Mesothelial cell of epicardium (in vitro differentiated cells): ENCODE data around the gene UBR1. TPM values are rescaled to one million over a fixed set of nuclear protein-coding genes. Genes with fewer than 3 reads are reported as not detected.
"Not testable (repeated sequence)": the region's sequence is repeated elsewhere in the genome, so short reads cannot be mapped to it uniquely, and the experiment has no call there.

ENCODE experiments used
- DNase-seq, 2 experiments: peaks; one replicate each; pipeline ENCODE4 v3.0.0; 2021; ENCODE audit warnings: low spot score in 2 of 2; ENCODE audit not compliant: unreplicated experiment in 2 of 2
- H3K27ac Mint-ChIP-seq: 2 replicates; pipeline ENCODE4 v1.8.0; 2021; ENCODE audit warnings: mixed read lengths
- H3K27me3 Mint-ChIP-seq: 2 replicates; pipeline ENCODE4 v1.8.0; 2021; ENCODE audit warnings: low read depth, mixed read lengths
- H3K36me3 Mint-ChIP-seq: 2 replicates; pipeline ENCODE4 v1.8.0; 2021; ENCODE audit warnings: mixed read lengths
- H3K4me1 Mint-ChIP-seq: 2 replicates; pipeline ENCODE4 v1.8.0; 2021; ENCODE audit warnings: mixed read lengths
- H3K4me3 Mint-ChIP-seq: 2 replicates; pipeline ENCODE4 v1.8.0; 2021; ENCODE audit warnings: mild to moderate bottlenecking, moderate library complexity, mixed read lengths
- H3K9me3 Mint-ChIP-seq: 2 replicates; pipeline ENCODE4 v1.8.0; 2021; ENCODE audit warnings: mixed read lengths
- CTCF ChIP-seq: fragments of 200-600 bp; sonication (generic); IDR thresholded peaks from one replicate; pipeline ENCODE4 v1.5.0; 2021; ENCODE audit warnings: antibody characterized with exemption; ENCODE audit not compliant: unreplicated experiment
- total RNA-seq: library from RNA; stranded (reverse); gene quantifications from 3 replicates; pipeline ENCODE4 v1.2.1, GENCODE V29; 2021

UBR1 gene
- total RNA-seq, 1 donor from 2014 or later: 36.4 TPM

DNA sequence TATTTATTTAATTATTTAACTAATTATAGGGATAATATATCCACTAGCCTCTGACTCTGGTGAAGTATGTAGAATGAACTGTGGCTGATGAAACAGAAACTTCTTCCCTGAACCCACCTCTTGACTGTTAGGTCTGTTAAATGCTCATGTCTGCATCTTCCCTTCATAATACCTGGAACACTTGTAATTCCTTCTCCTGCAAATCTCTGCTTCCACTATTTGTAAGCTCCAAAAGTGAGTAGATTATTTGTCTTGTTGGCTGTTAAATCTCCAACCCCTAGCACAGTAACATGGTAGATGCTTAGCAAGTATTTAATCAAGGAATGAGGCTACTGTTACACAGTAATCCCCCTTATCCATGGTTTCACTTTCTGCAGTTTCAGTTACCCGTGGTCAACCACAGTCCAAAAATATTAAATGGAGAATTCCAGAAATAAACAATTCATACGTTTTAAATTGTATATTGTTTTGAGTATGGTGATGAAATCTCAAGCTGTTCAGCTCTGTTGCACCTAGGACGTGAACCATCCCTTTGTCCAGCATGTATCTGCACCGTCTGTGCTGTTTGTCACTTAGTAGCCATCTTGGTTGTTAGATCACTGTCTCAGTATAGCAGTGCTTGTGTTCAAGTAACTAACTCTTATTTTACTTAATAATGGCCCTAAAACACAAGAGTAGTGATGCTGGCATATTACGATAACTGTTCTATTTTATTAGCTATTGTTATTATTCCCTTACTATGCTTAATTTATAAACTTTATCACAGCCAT, 190.9 kb downstream of the UBR1 start:
- DNase-seq: no peak
- Mint-ChIP-seq H3K4me1 (peaks cover 11% of the 10 kb centered on the region), H3K9me3 (no peaks in the 10 kb centered on the region), H3K27ac (no peak overlapping the region), H3K4me3 (no peak overlapping the region), H3K36me3 (no peaks in the 10 kb centered on the region), H3K27me3 (no peaks in the 10 kb centered on the region)
- TF ChIP-seq CTCF: no peak

DNA sequence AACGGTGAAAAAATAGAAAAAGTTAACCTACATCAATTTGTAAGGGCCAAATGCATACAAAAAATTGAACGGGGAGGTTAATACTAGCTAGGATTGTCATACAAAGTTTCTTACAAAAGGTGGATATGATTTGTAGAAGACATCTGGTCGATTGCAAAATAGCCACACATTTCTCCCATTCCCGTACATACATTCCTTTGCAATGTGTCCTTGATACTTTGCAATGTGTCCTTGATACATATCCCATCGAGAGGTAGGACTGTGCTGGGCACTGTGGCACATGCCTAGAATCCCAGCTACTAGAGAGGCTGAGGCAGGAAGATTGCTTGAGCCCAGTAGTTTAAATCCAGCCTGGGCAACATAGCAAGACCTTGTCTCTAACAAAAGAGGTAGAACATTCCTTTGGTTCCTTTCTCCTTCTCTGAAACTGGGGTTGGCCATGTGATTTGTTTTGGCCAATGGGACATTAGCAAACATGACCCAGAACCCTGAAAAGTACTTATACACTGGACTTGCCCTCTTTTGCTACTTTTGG, 194.7 kb downstream of the UBR1 start:
- Mint-ChIP-seq H3K9me3 (no peaks in the 10 kb centered on the region), H3K4me3 (no peak overlapping the region), H3K27ac (no peak overlapping the region), H3K27me3 (no peaks in the 10 kb centered on the region), H3K4me1 (no peaks in the 10 kb centered on the region), H3K36me3 (no peaks in the 10 kb centered on the region)
- TF ChIP-seq CTCF: no peak
- DNase-seq: no peak

GRCh38 chr15:42908538-42908937, 197.3 kb downstream of the UBR1 start:
- TF ChIP-seq CTCF: no peak
- no peaks in the 10 kb centered on the region for H3K9me3 Mint-ChIP-seq
- H3K27me3 Mint-ChIP-seq: no peaks in the 10 kb centered on the region

DNA sequence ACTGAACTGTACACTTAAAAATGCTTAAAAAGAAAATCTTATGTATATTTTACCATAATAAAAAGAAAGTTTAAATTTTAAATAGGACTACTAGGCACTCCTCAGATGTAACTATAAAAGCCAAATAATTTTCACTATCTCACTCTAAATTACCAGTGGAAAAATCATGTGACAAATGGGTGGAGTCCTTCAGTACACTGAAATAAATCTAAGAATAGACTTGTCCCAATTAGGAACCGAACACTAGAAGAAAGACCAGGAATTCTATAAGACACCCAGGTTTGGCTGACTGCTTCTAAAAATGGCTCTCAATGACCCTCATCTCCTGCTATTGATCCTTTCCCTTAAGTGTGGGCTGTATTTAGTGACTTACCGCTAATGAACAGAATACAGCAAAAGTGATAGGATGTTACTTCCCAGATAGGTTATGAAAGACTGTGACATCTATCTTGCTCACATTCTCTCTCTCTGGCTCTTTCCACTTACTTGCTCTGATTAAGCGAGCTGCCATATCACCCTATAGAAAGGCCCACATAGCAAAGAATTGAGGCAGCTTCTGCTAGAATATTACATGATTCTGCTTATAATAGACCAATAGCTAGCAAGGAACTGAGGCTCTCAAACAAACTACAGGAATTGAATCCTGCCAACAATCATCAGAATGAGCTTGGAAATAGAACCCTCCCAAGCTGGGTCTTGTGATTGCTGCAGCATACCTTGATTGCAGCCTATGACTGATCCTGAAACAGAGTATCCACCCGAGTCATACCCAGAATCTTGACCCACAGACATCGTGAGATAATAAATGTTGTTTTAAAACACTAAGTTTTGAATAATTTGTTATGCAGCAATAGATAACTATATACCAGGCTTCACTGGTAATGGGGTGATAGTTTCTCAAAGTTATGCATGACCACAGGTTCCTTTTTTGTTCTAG, 202.2 kb downstream of the UBR1 start:
- no peak overlapping the region for H3K4me3 Mint-ChIP-seq
- peak overlapping the region; percentile 17 for H3K27ac Mint-ChIP-seq
- no peaks in the 10 kb centered on the region for H3K27me3 Mint-ChIP-seq
- H3K9me3 Mint-ChIP-seq: no peaks in the 10 kb centered on the region
- H3K4me1 Mint-ChIP-seq: no peaks in the 10 kb centered on the region
- no peaks in the 10 kb centered on the region for H3K36me3 Mint-ChIP-seq
- no peak for DNase-seq
- no peak for TF ChIP-seq CTCF

More at GRCh38 chr15:42908538-42908937, 197.3 kb downstream of the UBR1 start:
- Mint-ChIP-seq H3K27ac (no peak overlapping the region), H3K4me1 (no peaks in the 10 kb centered on the region), H3K4me3 (no peak overlapping the region), H3K36me3 (no peaks in the 10 kb centered on the region)
- no peak for DNase-seq

DNA sequence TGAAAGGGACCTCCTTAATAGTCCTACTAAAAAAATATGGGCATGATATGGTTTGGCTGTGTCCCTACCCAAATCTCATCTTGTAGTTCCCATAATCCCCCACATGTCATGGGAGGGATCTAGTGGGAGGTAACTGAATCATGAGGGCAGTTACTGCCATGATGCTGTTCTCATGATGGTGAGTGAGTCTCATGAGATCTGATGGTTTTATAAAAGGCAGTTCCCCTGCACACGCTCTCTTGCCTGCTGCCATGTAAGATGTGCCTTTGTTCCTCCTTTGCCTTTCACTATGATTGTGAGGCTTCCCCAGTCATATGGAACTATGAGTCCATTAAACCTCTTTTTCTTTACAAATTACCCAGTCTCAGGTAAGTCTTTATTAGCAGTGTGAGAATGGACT, 211.9 kb downstream of the UBR1 start:
- not testable (repeated sequence) for H3K4me1 Mint-ChIP-seq

More for the DNA sequence above, 211.9 kb downstream of the UBR1 start:
- H3K27me3 Mint-ChIP-seq, H3K36me3 Mint-ChIP-seq, DNase-seq, H3K27ac Mint-ChIP-seq, H3K4me3 Mint-ChIP-seq: not testable (repeated sequence)
- peaks cover 11% of the 10 kb centered on the region for H3K9me3 Mint-ChIP-seq

Other genes starting within 250 kb of the UBR1 start
- 18.2 to 22.1 TPM (median 21.1 TPM) in 3 replicates for gene TTBK2, start 185.3 kb downstream of the UBR1 start, total RNA-seq
- 12.4 to 13.4 TPM (median 12.9 TPM) in 3 replicates for gene TMEM62, start 27.5 kb upstream of the UBR1 start, total RNA-seq
- gene CCNDBP1, start 79.4 kb upstream of the UBR1 start, total RNA-seq: 29.3 to 31.2 TPM (median 29.5 TPM) in 3 replicates
- gene EPB42, start 115.0 kb upstream of the UBR1 start, total RNA-seq: 0.13 TPM in 1 of 3 replicates, not detected in the others
- gene TGM5, start 160.9 kb upstream of the UBR1 start, total RNA-seq: not detected in 3 replicates
- not detected in 3 replicates for gene TGM7, start 196.2 kb upstream of the UBR1 start, total RNA-seq
- 9.8 to 10.0 TPM (median 9.9 TPM) in 3 replicates for gene LCMT2, start 224.5 kb upstream of the UBR1 start, total RNA-seq